GM23338 (cell line): ENCODE results near the gene MUS81. TPM values are rescaled to one million over a fixed set of nuclear protein-coding genes. Genes with fewer than 3 reads are reported as not detected.

Experiments used
- ATAC-seq: fragments of 200-7000 bp; cut with Tn5 transposase; 3 replicates; pipeline ENCODE4 v1.9.1; 2020
- DNase-seq: peaks from one replicate; pipeline ENCODE4 v3.0.0-alpha.2; 2015; ENCODE audit warnings: low spot score
- H2AFZ ChIP-seq: fragments of 200-600 bp; sonication (generic); 2 replicates; pipeline ENCODE4 v1.8.0; 2016; ENCODE audit warnings: antibody characterized with exemption, mild to moderate bottlenecking, moderate library complexity
- H3F3A ChIP-seq: fragments of 200-600 bp; sonication (generic); replicated peaks from 2 replicates; pipeline ENCODE4 v1.8.0; 2017; ENCODE audit warnings: antibody characterized with exemption, mixed run types, low read depth
- H3K27ac ChIP-seq: fragments of 200-600 bp; sonication (generic); 2 replicates; pipeline ENCODE4 v1.6.1; 2016; ENCODE audit warnings: low read depth
- H3K27me3 ChIP-seq: fragments of 200-600 bp; sonication (generic); 2 replicates; pipeline ENCODE4 v1.8.0; 2016; ENCODE audit warnings: mild to moderate bottlenecking, mixed run types, moderate library complexity; ENCODE audit not compliant: insufficient read depth
- H3K36me3 ChIP-seq: fragments of 200-600 bp; sonication (generic); 2 replicates; pipeline ENCODE4 v1.8.0; 2016; ENCODE audit warnings: mild to moderate bottlenecking; ENCODE audit not compliant: insufficient read depth
- H3K4me1 ChIP-seq: fragments of 200-600 bp; sonication (generic); 2 replicates; pipeline ENCODE4 v1.8.0; 2016; ENCODE audit warnings: mild to moderate bottlenecking, moderate library complexity; ENCODE audit not compliant: insufficient read depth
- H3K4me2 ChIP-seq: fragments of 200-600 bp; sonication (generic); 2 replicates; pipeline ENCODE4 v1.7.1; 2017; ENCODE audit warnings: mixed run types
- H3K4me3 ChIP-seq: fragments of 200-600 bp; sonication (generic); 2 replicates; pipeline ENCODE4 v1.6.1; 2016; ENCODE audit warnings: mixed run types
- H3K79me2 ChIP-seq: fragments of 200-600 bp; sonication (generic); replicated peaks from 2 replicates; pipeline ENCODE4 v1.8.0; 2017; ENCODE audit warnings: mild to moderate bottlenecking; ENCODE audit not compliant: insufficient read depth
- H3K9me2 ChIP-seq: fragments of 200-600 bp; sonication (generic); 2 replicates; pipeline ENCODE4 v1.8.0; 2017; ENCODE audit not compliant: insufficient read depth
- H4K20me1 ChIP-seq: fragments of 200-600 bp; sonication (generic); replicated peaks from 2 replicates; pipeline ENCODE4 v1.8.0; 2017; ENCODE audit warnings: mild to moderate bottlenecking; ENCODE audit not compliant: insufficient read depth
- H3K27ac Mint-ChIP-seq: 2 replicates; pipeline ENCODE4 v1.8.0; 2020; ENCODE audit warnings: inconsistent platforms, mild to moderate bottlenecking, moderate library complexity, mixed read lengths
- H3K27me3 Mint-ChIP-seq: 3 replicates; pipeline ENCODE4 v1.8.0; 2022; ENCODE audit warnings: low read depth, mild to moderate bottlenecking, moderate library complexity, mixed read lengths, inconsistent platforms; ENCODE audit not compliant: insufficient read depth, poor library complexity
- H3K36me3 Mint-ChIP-seq: 3 replicates; pipeline ENCODE4 v1.8.0; 2021; ENCODE audit warnings: low read depth, mild to moderate bottlenecking, inconsistent platforms, moderate library complexity, mixed read lengths
- H3K4me1 Mint-ChIP-seq: 3 replicates; pipeline ENCODE4 v1.8.0; 2020; ENCODE audit warnings: mild to moderate bottlenecking, inconsistent platforms, mixed read lengths
- H3K4me3 Mint-ChIP-seq: 3 replicates; pipeline ENCODE4 v1.8.0; 2021; ENCODE audit warnings: moderate library complexity, mild to moderate bottlenecking, inconsistent platforms, mixed read lengths
- H3K9me3 Mint-ChIP-seq: 3 replicates; pipeline ENCODE4 v1.8.0; 2020; ENCODE audit warnings: moderate library complexity, mild to moderate bottlenecking, inconsistent platforms, mixed read lengths
- EZH2 ChIP-seq: fragments of 200-600 bp; sonication (generic); IDR thresholded peaks from one replicate; pipeline ENCODE4 v1.8.0; 2017; ENCODE audit warnings: antibody characterized with exemption, mild to moderate bottlenecking, low read depth; ENCODE audit not compliant: unreplicated experiment
- EZH2phosphoT487 ChIP-seq: fragments of 200-600 bp; sonication (generic); IDR thresholded peaks from one replicate; pipeline ENCODE4 v1.8.1; 2018; ENCODE audit warnings: antibody characterized with exemption; ENCODE audit not compliant: unreplicated experiment
- JUNB ChIP-seq: IDR thresholded peaks from one replicate; pipeline ENCODE4 v1.6.1; 2016; ENCODE audit warnings: antibody characterized with exemption; ENCODE audit not compliant: unreplicated experiment
- NANOG ChIP-seq: IDR thresholded peaks from 2 replicates; pipeline ENCODE4 v1.6.1; 2016; ENCODE audit warnings: antibody characterized with exemption, borderline replicate concordance
- ZNF114 ChIP-seq: fragments of 250-450 bp; sonication (Bioruptor Pico); IDR thresholded peaks from 2 replicates; pipeline ENCODE4 v1.5.0; 2020; ENCODE audit warnings: mild to moderate bottlenecking, moderate library complexity
- ZNF462 ChIP-seq: fragments of 250-450 bp; sonication (Bioruptor Pico); IDR thresholded peaks from 2 replicates; pipeline ENCODE4 v1.5.0; 2020; ENCODE audit warnings: mild to moderate bottlenecking, moderate library complexity
- polyA plus RNA-seq: library from polyadenylated mRNA; unstranded; fragments of >200 nt; fragmentation: Nextera tagmentation; extraction: Ambion mirVana; gene quantifications from 2 replicates; pipeline ENCODE4 v1.2.1, GENCODE V29; 2016
- total RNA-seq: library from RNA; depleted of rRNA; stranded (reverse); fragments of >200 nt; shearing (Covaris generic); gene quantifications from 2 replicates; pipeline ENCODE4 v1.2.3, GENCODE V29; 2014
- TF ChIP-seq, protein P1 (sequence below), 2 experiments: fragments of 200-600 bp in 1 of 2; sonication (generic) in 1 of 2; conservative IDR thresholded peaks; 2 replicates each; pipeline versions ENCODE4 v1.5.1 to v1.6.1; 2016 to 2017; ENCODE audit warnings: antibody characterized with exemption in 2 of 2, low read depth in 2 of 2, mild to moderate bottlenecking in 2 of 2, moderate library complexity in 1 of 2

The MUS81 gene
- total and polyA plus RNA-seq, 2 experiments from 2014 or later, result 38.5 to 48.6 TPM

- TF ChIP-seq ZNF462 (CRISPR knock-in tag) (no peak), ZNF114 (no peak), EZH2phosphoT487 (no peak)
Observed at GRCh38 chr11:65852508-65853245, 7.6 kb upstream of the MUS81 start (continued).

- Mint-ChIP-seq H3K9me3 (peaks cover 12% of the 10 kb centered on the region), H3K27me3 (peaks cover 64% of the 10 kb centered on the region), H3K4me1 (peaks cover 27% of the 10 kb centered on the region), H3K27ac (peak overlapping the region; percentile 68), H3K4me3 (peak overlapping the region; percentile 34; the same call in 2 of the 3 replicates), H3K36me3 (peaks cover 64% of the 10 kb centered on the region)
- H3K27ac ChIP-seq, result peak overlapping the region; percentile 45; the same call in 1 of the 2 replicates
- H3K27me3 ChIP-seq, result no peaks in the 10 kb centered on the region
- peaks cover 33% of the 10 kb centered on the region for H4K20me1 ChIP-seq
- no peaks in the 10 kb centered on the region for H3K9me2 ChIP-seq
- peaks cover 28% of the 10 kb centered on the region for H3K36me3 ChIP-seq
- peaks cover 39% of the 10 kb centered on the region for H3K79me2 ChIP-seq
- no peak overlapping the region for H3K4me2 ChIP-seq
- ATAC-seq (peak; percentile 4), DNase-seq (peak; percentile 68)
- H3K4me3 ChIP-seq, result no peak overlapping the region
- H3F3A ChIP-seq, result peaks cover 63% of the 10 kb centered on the region
- no peak overlapping the region for H2AFZ ChIP-seq
- peaks cover 3% of the 10 kb centered on the region for H3K4me1 ChIP-seq
- TF ChIP-seq EZH2 (no peak), EZH2phosphoT487 (no peak), ZNF114 (no peak), NANOG (no peak), JUNB (no peak)
- TF ChIP-seq, protein P1, sequence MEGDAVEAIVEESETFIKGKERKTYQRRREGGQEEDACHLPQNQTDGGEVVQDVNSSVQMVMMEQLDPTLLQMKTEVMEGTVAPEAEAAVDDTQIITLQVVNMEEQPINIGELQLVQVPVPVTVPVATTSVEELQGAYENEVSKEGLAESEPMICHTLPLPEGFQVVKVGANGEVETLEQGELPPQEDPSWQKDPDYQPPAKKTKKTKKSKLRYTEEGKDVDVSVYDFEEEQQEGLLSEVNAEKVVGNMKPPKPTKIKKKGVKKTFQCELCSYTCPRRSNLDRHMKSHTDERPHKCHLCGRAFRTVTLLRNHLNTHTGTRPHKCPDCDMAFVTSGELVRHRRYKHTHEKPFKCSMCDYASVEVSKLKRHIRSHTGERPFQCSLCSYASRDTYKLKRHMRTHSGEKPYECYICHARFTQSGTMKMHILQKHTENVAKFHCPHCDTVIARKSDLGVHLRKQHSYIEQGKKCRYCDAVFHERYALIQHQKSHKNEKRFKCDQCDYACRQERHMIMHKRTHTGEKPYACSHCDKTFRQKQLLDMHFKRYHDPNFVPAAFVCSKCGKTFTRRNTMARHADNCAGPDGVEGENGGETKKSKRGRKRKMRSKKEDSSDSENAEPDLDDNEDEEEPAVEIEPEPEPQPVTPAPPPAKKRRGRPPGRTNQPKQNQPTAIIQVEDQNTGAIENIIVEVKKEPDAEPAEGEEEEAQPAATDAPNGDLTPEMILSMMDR (conservative IDR thresholded peaks at IDR 0.05; ENCODE audit: low read depth in 2 of 2), result peak; percentile 24 to 51; a peak in 2 of 4 replicates
Observed at GRCh38 chr11:65853246-65853979, 6.8 kb upstream of the MUS81 start.
